SK-N-SH treated with all-trans-retinoic acid at 6 μM for 48 hours (cell line): ENCODE data around the gene C6orf89.

Source experiments
- ATAC-seq: fragments of 200-7000 bp; cut with Tn5 transposase; 3 replicates; pipeline ENCODE4 v1.9.1; 2020; ENCODE audit warnings: mild to moderate bottlenecking, moderate library complexity
- ARNTL ChIP-seq: fragments of 450-650 bp; formaldehyde crosslinking; IDR thresholded peaks from 2 replicates; pipeline ENCODE4 v1.5.0; 2020; ENCODE audit warnings: low read depth, mild to moderate bottlenecking, moderate library complexity, borderline replicate concordance
- BACH2 ChIP-seq: fragments of 250-450 bp; sonication (Bioruptor Pico); IDR thresholded peaks from 2 replicates; pipeline ENCODE4 v1.9.0; 2021; ENCODE audit warnings: mild to moderate bottlenecking, borderline replicate concordance
- CSDC2 ChIP-seq: fragments of 250-450 bp; sonication (Bioruptor Pico); IDR thresholded peaks from 2 replicates; pipeline ENCODE4 v1.5.0; 2020; ENCODE audit warnings: mild to moderate bottlenecking, moderate library complexity
- ESRRG ChIP-seq: fragments of 250-450 bp; sonication (Bioruptor Pico); IDR thresholded peaks from 2 replicates; pipeline ENCODE4 v1.6.1; 2021; ENCODE audit warnings: mild to moderate bottlenecking
- ISL1 ChIP-seq: fragments of 250-450 bp; sonication (Bioruptor Pico); IDR thresholded peaks from 2 replicates; pipeline ENCODE4 v2.1.2; 2022; ENCODE audit warnings: mild to moderate bottlenecking, moderate library complexity
- OSR1 ChIP-seq: fragments of 250-450 bp; sonication (Bioruptor Pico); IDR thresholded peaks from 2 replicates; pipeline ENCODE4 v1.8.0; 2022; ENCODE audit warnings: moderate library complexity, mild to moderate bottlenecking, inconsistent platforms
- PPARA ChIP-seq: fragments of 250-450 bp; sonication (Bioruptor Pico); IDR thresholded peaks from 2 replicates; pipeline ENCODE4 v1.5.0; 2020; ENCODE audit warnings: mild to moderate bottlenecking, borderline replicate concordance
- RARB ChIP-seq: fragments of 250-450 bp; sonication (Bioruptor Pico); IDR thresholded peaks from 2 replicates; pipeline ENCODE4 v1.8.0; 2021; ENCODE audit warnings: mild to moderate bottlenecking, moderate library complexity
- SNAI2 ChIP-seq: fragments of 250-450 bp; sonication (Bioruptor Pico); IDR thresholded peaks from 2 replicates; pipeline ENCODE4 v1.5.0; 2020; ENCODE audit warnings: mild to moderate bottlenecking, moderate library complexity
- TCF4 ChIP-seq: fragments of 250-450 bp; sonication (Bioruptor Pico); IDR thresholded peaks from 2 replicates; pipeline ENCODE4 v1.8.0; 2021; ENCODE audit warnings: mild to moderate bottlenecking, moderate library complexity, borderline replicate concordance
- TOX ChIP-seq: fragments of 250-450 bp; sonication (Bioruptor Pico); IDR thresholded peaks from 2 replicates; pipeline ENCODE4 v1.8.0; 2021; ENCODE audit warnings: mild to moderate bottlenecking, moderate library complexity, borderline replicate concordance
- TSHZ2 ChIP-seq: fragments of 250-450 bp; sonication (Bioruptor Pico); IDR thresholded peaks from 2 replicates; pipeline ENCODE4 v1.5.0; 2020; ENCODE audit warnings: mild to moderate bottlenecking, moderate library complexity
- ZC3H10 ChIP-seq: fragments of 250-450 bp; sonication (Bioruptor Pico); IDR thresholded peaks from 2 replicates; pipeline ENCODE4 v1.5.1; 2021; ENCODE audit warnings: mild to moderate bottlenecking, moderate library complexity
- ZFP3 ChIP-seq: fragments of 250-450 bp; sonication (Bioruptor Pico); IDR thresholded peaks from 2 replicates; pipeline ENCODE4 v1.5.0; 2020; ENCODE audit warnings: mild to moderate bottlenecking, moderate library complexity
- ZFP30 ChIP-seq: fragments of 450-650 bp; formaldehyde crosslinking; IDR thresholded peaks from 2 replicates; pipeline ENCODE4 v1.5.0; 2022; ENCODE audit warnings: mild to moderate bottlenecking, moderate library complexity
- ZNF565 ChIP-seq: fragments of 450-650 bp; formaldehyde crosslinking; conservative IDR thresholded peaks from 2 replicates; pipeline ENCODE4 v1.5.0; 2020; ENCODE audit warnings: low read depth, mild to moderate bottlenecking, moderate library complexity
- ZNF70 ChIP-seq: fragments of 450-650 bp; formaldehyde crosslinking; IDR thresholded peaks from 2 replicates; pipeline ENCODE4 v1.5.0; 2020; ENCODE audit warnings: mild to moderate bottlenecking, moderate library complexity
- ZNF8 ChIP-seq: fragments of 450-650 bp; formaldehyde crosslinking; IDR thresholded peaks from 2 replicates; pipeline ENCODE4 v1.5.0; 2020; ENCODE audit warnings: mild to moderate bottlenecking, moderate library complexity
- TF ChIP-seq, protein P1 (sequence below): fragments of 250-450 bp; sonication (Bioruptor Pico); IDR thresholded peaks from 2 replicates; pipeline ENCODE4 v1.5.1; 2021; ENCODE audit warnings: mild to moderate bottlenecking, moderate library complexity
- TF ChIP-seq, protein P2 (sequence below): fragments of 250-450 bp; sonication (Bioruptor Pico); IDR thresholded peaks from 2 replicates; pipeline ENCODE4 v1.5.1; 2020; ENCODE audit warnings: low read depth, mild to moderate bottlenecking, moderate library complexity
- TF ChIP-seq, protein P3 (sequence below): fragments of 250-450 bp; sonication (Bioruptor Pico); IDR thresholded peaks from 2 replicates; pipeline ENCODE4 v1.8.0; 2020; ENCODE audit warnings: mild to moderate bottlenecking, moderate library complexity, borderline replicate concordance

The C6orf89 gene

DNA sequence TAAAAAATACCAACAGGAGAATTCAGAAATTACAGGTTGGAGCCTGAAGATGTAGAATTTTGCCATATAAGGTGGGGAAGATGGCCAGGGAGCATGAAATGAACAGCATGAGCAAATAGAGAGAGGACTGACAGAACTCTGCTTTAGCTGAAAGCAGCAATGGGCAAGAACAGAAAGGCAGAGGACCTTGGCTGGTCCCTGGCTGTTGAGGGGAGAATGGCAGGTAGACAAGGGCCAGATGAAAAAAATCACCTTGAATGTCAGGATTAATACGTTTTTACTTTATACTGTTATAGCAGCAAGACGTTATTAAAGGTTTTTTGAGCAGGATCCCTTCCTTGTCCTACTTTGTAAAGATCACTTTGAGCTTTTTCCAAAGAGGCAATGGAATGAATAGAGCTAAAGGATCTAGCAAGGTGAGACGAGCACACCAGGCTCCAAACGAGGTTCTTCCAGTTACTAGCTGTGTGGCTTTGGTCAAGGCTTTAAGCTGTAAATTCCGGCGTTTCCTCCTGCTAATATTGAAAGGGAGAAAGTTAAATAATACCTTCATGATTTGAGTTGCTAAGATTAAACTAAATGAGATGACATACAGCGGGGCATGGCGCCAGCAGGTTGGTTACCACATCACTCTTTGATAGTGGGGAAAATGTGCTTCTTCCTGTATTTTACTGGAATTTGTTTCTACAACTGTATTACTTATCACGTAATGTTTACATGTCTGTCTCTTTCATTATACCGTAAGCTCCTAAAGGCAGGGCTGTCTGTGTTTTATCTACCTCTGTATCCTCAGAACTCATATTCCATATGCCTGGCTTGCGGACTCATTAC is 11.9 kb upstream of the C6orf89 start:
- ATAC-seq: peak; percentile 10; the same call in 2 of the 3 replicates
- TF ChIP-seq ZNF565: no peak
- TF ChIP-seq SNAI2 (CRISPR knock-in tag): no peak
- no peak for TF ChIP-seq ISL1 (CRISPR knock-in tag)
- no peak for TF ChIP-seq OSR1 (CRISPR knock-in tag)
- no peak for TF ChIP-seq PPARA (CRISPR knock-in tag)
- TF ChIP-seq ZC3H10: no peak
- TF ChIP-seq TOX (CRISPR knock-in tag): no peak
- no peak for TF ChIP-seq CSDC2 (CRISPR knock-in tag)

DNA sequence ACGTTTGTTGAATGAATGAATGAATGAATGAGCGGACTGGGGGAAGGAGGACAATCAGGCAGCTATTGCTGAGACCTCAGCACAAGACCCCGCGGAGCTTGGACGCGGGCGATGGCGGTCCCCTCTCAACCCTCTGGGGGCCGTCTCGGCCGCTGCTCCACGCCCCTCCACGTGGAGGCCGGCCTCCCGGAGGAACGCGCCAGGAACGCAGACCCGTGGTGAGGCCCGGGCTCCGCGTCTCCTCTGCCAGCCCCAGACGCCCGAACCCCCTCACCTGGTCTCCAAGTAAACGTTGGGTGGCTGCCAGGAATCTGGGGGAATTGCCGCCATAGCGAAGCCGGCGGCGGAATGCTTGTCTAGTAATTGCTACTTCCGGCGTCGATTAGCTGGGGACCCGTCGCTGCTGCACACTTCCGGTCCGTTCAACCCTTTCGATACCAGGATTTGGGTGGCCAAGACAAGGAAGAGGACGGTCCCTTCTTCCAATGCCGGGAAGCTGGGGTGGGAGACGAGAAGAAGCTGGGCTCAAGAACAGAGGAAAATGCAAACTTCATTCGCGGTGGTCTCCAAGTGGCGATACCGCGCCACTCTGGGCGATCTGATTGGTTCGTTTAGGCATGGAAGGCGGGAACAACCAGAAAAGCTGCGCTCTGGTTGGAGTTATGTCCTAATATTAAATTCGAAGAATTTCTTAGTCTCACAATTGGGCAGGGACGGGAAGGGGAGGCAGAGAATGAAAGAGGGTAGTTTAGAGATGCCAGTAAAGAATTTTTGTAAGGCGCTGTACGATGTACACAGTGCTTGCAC is 11.1 kb upstream of the C6orf89 start, which contains the start of gene PPIL1:
TSS of gene PPIL1 (minus strand) at position 361 of the 807 bp plus-strand sequence. CDS start at position 330, 31 bp downstream.
- TF ChIP-seq, protein P1, sequence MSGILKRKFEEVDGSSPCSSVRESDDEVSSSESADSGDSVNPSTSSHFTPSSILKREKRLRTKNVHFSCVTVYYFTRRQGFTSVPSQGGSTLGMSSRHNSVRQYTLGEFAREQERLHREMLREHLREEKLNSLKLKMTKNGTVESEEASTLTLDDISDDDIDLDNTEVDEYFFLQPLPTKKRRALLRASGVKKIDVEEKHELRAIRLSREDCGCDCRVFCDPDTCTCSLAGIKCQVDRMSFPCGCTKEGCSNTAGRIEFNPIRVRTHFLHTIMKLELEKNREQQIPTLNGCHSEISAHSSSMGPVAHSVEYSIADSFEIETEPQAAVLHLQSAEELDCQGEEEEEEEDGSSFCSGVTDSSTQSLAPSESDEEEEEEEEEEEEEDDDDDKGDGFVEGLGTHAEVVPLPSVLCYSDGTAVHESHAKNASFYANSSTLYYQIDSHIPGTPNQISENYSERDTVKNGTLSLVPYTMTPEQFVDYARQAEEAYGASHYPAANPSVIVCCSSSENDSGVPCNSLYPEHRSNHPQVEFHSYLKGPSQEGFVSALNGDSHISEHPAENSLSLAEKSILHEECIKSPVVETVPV (CRISPR knock-in tag): 0 out of 2 replicates have a peak, but pooled peaks have one; percentile 39
- TF ChIP-seq OSR1 (CRISPR knock-in tag) (no peak), ZNF70 (CRISPR knock-in tag) (0 out of 2 replicates have a peak, but pooled peaks have one; percentile 6), ZFP3 (CRISPR knock-in tag) (0 out of 2 replicates have a peak, but pooled peaks have one; percentile 42), TSHZ2 (CRISPR knock-in tag) (peak; percentile 62)
- ATAC-seq: peak; percentile 98

DNA sequence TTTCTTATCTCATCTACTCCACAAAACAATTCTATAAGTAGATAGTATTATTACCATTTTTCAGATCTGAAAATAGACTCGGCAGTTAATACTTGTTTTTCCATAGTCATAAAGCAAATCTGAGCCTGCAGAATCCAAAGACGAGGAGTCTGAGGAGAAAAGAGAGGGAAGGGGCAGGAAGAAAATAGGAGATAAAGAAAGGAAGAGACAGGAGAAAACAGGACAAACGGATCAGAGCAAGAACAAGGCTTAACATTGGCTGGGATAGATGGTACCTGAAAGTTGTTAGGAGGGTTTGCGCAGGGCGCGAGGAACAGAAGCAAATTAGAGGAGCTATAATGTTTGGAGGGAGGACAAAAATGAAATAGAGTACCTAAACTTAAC is 10.5 kb upstream of the C6orf89 start:
- no peak for ATAC-seq

DNA sequence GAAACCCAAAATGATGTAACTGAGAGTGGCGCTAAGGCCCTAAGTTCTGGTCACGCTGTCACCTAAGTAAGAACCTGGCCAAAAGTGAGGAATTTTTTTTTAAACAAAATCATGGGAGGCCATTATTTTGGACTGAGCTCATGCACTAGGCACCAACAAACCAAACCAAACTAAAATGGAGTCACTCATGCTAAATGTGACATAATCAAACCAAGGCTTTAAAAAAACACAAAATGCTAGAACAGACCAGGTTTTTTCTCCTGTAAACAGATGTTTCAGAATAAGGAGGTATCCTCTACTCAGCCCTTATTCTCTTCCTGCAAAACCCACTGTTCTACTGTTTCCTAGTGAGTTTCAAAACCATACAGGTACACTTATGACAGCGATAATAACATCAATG is 1.1 kb upstream of the C6orf89 start:
- TF ChIP-seq ESRRG (CRISPR knock-in tag): no peak
- no peak for TF ChIP-seq ISL1 (CRISPR knock-in tag)
- TF ChIP-seq, protein P2, sequence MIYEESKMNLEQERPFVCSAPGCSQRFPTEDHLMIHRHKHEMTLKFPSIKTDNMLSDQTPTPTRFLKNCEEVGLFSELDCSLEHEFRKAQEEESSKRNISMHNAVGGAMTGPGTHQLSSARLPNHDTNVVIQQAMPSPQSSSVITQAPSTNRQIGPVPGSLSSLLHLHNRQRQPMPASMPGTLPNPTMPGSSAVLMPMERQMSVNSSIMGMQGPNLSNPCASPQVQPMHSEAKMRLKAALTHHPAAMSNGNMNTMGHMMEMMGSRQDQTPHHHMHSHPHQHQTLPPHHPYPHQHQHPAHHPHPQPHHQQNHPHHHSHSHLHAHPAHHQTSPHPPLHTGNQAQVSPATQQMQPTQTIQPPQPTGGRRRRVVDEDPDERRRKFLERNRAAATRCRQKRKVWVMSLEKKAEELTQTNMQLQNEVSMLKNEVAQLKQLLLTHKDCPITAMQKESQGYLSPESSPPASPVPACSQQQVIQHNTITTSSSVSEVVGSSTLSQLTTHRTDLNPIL (CRISPR knock-in tag): no peak
- TF ChIP-seq TCF4: no peak
- no peak for TF ChIP-seq ZNF8 (CRISPR knock-in tag)
- TF ChIP-seq ZFP3 (CRISPR knock-in tag): no peak
- no peak for TF ChIP-seq TOX (CRISPR knock-in tag)
- no peak for TF ChIP-seq ZC3H10
- TF ChIP-seq, protein P3, sequence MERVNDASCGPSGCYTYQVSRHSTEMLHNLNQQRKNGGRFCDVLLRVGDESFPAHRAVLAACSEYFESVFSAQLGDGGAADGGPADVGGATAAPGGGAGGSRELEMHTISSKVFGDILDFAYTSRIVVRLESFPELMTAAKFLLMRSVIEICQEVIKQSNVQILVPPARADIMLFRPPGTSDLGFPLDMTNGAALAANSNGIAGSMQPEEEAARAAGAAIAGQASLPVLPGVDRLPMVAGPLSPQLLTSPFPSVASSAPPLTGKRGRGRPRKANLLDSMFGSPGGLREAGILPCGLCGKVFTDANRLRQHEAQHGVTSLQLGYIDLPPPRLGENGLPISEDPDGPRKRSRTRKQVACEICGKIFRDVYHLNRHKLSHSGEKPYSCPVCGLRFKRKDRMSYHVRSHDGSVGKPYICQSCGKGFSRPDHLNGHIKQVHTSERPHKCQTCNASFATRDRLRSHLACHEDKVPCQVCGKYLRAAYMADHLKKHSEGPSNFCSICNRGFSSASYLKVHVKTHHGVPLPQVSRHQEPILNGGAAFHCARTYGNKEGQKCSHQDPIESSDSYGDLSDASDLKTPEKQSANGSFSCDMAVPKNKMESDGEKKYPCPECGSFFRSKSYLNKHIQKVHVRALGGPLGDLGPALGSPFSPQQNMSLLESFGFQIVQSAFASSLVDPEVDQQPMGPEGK (CRISPR knock-in tag): no peak
- no peak for TF ChIP-seq ZNF70 (CRISPR knock-in tag)
- no peak for TF ChIP-seq RARB (CRISPR knock-in tag)
- no peak for TF ChIP-seq ARNTL (CRISPR knock-in tag)
- TF ChIP-seq, protein P1 (CRISPR knock-in tag): no peak
- TF ChIP-seq ZNF565: no peak
- no peak for TF ChIP-seq BACH2 (CRISPR knock-in tag)
- ATAC-seq: no peak

More for the DNA sequence above, 10.5 kb upstream of the C6orf89 start:
- TF ChIP-seq BACH2 (CRISPR knock-in tag) (no peak), ZFP3 (CRISPR knock-in tag) (no peak), TCF4 (no peak), ZC3H10 (no peak), ZFP30 (no peak), CSDC2 (CRISPR knock-in tag) (no peak)
- TF ChIP-seq, protein P3 (CRISPR knock-in tag): no peak
